Measurements from ENCODE around the gene KIAA1671. TPM values are rescaled to one million over a fixed set of nuclear protein-coding genes. Genes with fewer than 3 reads are reported as not detected.

The KIAA1671 gene
- total RNA-seq, 1 donor: 10.7 TPM

DNA sequence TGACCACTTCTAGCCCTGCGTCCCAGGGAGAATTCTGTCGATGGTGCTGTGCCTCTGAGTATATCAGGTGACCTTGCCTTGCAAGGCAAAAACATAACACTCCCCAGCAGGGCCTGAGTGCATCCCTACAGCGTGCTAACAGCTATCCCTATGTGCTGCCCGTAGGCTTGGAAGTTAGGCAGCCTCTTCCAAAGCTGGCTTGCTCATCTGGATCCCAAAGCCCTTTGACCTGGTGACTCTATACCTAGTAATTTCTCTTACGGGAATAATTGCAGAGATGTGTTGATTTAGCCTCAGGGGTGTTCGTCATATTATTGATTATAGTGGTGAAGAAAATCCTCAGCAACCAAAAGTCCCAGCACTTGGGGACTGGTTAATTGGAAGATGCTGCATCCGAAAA lies 214.6 kb downstream of the KIAA1671 start:
- no peak for DNase-seq (ENCODE audit: low read depth)
- no peak overlapping the region for H3K4me3 ChIP-seq (ENCODE audit: low read depth, low read length)
- TF ChIP-seq, protein P1, sequence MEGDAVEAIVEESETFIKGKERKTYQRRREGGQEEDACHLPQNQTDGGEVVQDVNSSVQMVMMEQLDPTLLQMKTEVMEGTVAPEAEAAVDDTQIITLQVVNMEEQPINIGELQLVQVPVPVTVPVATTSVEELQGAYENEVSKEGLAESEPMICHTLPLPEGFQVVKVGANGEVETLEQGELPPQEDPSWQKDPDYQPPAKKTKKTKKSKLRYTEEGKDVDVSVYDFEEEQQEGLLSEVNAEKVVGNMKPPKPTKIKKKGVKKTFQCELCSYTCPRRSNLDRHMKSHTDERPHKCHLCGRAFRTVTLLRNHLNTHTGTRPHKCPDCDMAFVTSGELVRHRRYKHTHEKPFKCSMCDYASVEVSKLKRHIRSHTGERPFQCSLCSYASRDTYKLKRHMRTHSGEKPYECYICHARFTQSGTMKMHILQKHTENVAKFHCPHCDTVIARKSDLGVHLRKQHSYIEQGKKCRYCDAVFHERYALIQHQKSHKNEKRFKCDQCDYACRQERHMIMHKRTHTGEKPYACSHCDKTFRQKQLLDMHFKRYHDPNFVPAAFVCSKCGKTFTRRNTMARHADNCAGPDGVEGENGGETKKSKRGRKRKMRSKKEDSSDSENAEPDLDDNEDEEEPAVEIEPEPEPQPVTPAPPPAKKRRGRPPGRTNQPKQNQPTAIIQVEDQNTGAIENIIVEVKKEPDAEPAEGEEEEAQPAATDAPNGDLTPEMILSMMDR (IDR thresholded peaks at IDR 0.05; ENCODE audit: insufficient read depth, low read length): no peak

DNA sequence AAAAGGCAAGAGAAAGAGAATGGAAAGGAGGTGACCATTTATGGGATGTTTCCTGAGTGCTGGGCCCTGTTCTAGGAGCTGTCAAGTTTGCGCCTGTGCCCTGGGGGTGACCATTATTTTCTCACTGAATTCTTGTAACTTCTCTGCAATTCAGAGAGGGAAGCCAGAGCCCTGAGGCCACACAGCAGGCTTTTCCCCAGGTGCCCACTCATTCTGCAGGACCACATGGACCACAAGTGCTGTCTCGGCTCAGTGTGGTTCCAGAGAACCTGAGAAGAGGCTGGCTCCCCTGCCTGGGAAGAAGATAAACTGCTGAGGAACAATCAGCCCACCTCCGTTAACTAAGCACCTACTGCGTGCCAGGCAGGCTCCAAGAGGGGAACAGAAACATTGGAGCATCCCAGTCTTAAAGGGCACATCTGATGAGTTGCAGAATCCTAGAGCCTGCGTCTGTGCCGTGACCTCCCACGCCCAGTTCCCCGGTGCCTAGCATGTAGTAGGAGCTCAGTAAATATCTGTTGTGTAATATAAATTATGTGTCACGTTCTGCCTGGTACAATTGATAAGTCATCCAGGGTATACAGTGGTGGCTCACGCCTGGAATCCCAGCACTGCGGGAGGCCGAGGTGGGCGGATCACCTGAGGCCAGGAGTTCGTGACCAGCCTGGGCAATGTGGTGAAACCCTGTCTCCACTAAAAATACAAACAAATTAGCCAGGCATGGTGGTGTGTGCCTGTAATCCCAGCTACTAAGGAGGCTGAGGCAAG lies 215.5 kb downstream of the KIAA1671 start:
- no peak for DNase-seq (ENCODE audit: low read depth)
- H3K4me3 ChIP-seq (ENCODE audit: low read depth, low read length): no peak overlapping the region
- TF ChIP-seq, protein P1 (IDR thresholded peaks at IDR 0.05; ENCODE audit: insufficient read depth, low read length): no peak

DNA sequence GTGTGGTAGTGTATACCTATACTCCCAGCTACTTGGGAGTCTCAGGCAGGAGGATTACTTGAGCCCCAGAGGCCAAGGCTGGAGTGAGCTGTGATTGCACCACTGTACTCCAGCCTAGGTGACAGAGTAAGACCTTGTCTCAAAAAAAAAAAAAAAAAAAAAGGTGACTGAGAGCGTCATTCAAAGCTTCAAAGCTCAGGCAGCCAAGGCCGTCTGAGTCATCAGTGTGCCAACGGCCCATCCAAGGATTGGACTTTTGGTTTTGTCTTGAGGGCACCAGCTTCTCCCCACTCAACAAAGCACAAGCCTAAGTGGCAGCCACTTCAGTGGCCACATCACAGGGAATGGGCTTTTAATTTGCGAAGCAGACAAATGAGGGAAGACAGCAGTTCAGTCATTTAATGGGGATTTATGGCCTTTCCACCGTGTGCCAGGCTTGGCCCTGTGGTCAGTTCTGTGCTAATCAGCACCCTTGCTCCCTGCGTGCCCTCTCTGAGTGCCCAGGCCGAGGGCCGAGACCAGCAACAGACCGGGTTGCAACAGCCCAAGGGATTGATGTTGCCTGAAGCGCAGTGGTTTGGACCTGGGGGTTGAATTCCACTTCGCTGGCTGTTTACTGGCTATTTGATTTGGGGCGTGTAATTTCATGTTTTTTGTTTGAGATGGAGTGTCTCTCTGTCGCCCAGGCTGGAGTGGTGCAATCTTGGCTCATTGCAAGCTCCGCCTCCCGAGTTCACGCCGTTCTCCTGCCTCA lies 216.9 kb downstream of the KIAA1671 start:
- TF ChIP-seq, protein P1 (IDR thresholded peaks at IDR 0.05; ENCODE audit: insufficient read depth, low read length): no peak
- DNase-seq (ENCODE audit: low read depth): no peak

DNA sequence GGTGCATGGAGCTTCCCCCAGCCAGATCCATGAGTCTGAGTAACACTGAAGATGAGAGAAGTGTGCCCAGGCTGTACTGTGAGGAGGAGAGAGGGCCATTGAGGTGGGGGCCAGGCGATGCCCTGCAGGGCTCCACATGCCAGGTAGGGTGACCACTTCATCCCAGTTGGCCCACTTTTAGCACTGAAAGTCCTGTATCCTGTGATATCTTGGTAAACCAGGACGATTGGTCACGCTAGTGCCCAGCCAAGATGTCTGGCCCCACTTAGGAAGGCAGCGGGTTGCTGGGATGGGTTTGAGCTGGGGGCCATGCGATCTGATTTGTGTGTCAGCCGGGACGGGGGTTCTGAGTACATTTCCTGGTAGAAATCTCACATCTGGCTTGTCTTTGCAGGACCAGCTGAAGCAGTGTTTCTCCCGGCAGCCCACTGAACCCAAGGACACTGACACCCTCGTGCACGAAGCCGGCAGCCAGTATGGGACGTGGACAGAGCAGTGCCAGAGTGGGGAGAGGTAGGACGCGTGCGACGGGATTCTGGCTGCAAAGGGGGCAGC lies 218.0 kb downstream of the KIAA1671 start:
- TF ChIP-seq, protein P1 (IDR thresholded peaks at IDR 0.05; ENCODE audit: insufficient read depth, low read length): no peak
- no peak for DNase-seq (ENCODE audit: low read depth)
- no peak overlapping the region for H3K4me3 ChIP-seq (ENCODE audit: low read depth, low read length)

More for the DNA sequence above, 216.9 kb downstream of the KIAA1671 start:
- H3K4me3 ChIP-seq (ENCODE audit: low read depth, low read length): no peak overlapping the region

DNA sequence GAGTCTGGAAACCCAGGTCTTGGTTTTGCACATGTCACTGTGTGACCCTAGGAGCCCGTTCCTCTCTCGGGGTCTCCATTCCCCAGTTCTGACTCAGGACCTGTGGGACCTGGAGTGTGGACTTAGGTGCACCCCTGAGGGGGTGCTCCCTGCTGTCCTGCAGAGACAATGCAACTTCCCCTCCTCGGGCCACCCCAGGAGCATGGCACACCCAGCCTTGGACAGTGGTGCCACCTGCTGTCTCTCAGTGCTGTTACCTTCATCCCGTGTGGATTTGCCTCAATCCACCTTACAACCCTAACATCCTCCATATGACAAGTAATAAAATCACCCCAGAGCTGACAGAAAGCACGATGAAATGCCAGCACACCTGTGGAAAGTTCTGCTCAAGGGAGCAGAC lies 219.6 kb downstream of the KIAA1671 start:
- H3K4me3 ChIP-seq (ENCODE audit: low read depth, low read length): no peak overlapping the region
- TF ChIP-seq, protein P1 (IDR thresholded peaks at IDR 0.05; ENCODE audit: insufficient read depth, low read length): peak; percentile 21
- no peak for DNase-seq (ENCODE audit: low read depth)

DNA sequence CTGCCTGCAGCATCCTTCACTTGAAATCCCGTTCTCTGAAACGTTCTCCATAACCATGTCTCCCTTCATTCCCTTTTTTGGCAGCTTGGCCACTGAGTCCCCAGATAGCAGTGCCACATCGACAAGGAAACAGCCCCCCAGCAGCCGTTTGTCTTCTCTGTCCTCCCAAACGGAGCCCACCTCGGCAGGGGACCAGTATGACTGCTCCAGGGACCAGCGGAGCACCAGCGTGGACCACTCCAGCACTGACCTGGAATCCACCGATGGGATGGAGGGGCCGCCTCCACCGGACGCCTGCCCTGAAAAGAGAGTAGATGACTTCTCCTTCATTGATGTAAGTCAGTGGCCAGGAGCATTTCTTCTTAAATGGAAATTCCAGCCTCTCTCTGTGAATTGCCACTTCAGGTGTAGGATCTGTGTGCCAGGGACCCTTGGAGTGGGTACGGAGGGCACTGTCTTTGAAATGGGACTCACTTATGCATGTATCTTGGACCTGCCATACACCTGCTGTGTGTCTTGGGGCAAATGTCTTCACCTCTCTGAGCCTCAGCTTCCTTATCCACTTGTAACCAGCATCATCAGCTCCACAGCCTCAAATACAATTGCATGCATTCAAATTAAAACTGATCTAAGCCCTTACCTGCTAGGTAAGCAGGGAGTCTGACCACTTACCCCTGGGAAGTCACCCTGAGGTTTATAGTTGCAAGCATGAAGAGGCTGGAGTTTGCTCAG lies 221.8 kb downstream of the KIAA1671 start:
- TF ChIP-seq, protein P1 (IDR thresholded peaks at IDR 0.05; ENCODE audit: insufficient read depth, low read length): no peak
- no peak for DNase-seq (ENCODE audit: low read depth)
- no peak overlapping the region for H3K4me3 ChIP-seq (ENCODE audit: low read depth, low read length)

Data from fibroblast of the aortic adventitia (primary cell).